Lower leg skin (tissue), 4 donors: ENCODE data around the gene ARMC5. TPM values are rescaled to one million over a fixed set of nuclear protein-coding genes. Genes with fewer than 3 reads are reported as not detected.

Experiments used
- DNase-seq, 2 donors: peaks; one replicate each; pipeline ENCODE4 v3.0.0-alpha.2; 2019; ENCODE audit warnings: low spot score in 2 of 2
- H3K4me3 ChIP-seq: fragments of 200-600 bp; sonication (generic); 2 replicates; pipeline ENCODE4 v1.5.1; 2017; ENCODE audit warnings: mild to moderate bottlenecking, low read depth; ENCODE audit not compliant: poor library complexity, severe bottlenecking
- POLR2A ChIP-seq, 2 donors: fragments of 450-650 bp; IDR thresholded peaks; one replicate each; pipeline ENCODE4 v1.6.1; 2016 to 2017; ENCODE audit warnings: antibody characterized with exemption in 2 of 2, mild to moderate bottlenecking in 1 of 2, moderate library complexity in 1 of 2
- WGBS, 2 donors: methylation state at CpG; one replicate each; pipeline ENCODE4 v1.1.5; 2018; 5-methylcytosine and 5-hydroxymethylcytosine counted together
- intact Hi-C: fragments of 100-400 bp; cut with DNase I; formaldehyde crosslinking; loops from one replicate; pipeline ENCODE4 v1.15.0; 2023; ENCODE audit warnings: low total_unique reads
- total RNA-seq, 4 donors: library from RNA; depleted of rRNA; stranded (reverse); fragments of >200 nt; gene quantifications; one replicate each; pipeline ENCODE4 v1.1.0, GENCODE V29; 2016
- TF ChIP-seq, protein P1 (sequence below), 3 donors: fragments of 450-650 bp; IDR thresholded peaks; one replicate each; pipeline ENCODE4 v1.5.1; 2016; ENCODE audit warnings: antibody characterized with exemption in 3 of 3, mild to moderate bottlenecking in 3 of 3, moderate library complexity in 2 of 3

Gene ARMC5
- total RNA-seq, 4 donors from 2014 or later: 11.2 to 13.8 (median 13.3) TPM

DNA sequence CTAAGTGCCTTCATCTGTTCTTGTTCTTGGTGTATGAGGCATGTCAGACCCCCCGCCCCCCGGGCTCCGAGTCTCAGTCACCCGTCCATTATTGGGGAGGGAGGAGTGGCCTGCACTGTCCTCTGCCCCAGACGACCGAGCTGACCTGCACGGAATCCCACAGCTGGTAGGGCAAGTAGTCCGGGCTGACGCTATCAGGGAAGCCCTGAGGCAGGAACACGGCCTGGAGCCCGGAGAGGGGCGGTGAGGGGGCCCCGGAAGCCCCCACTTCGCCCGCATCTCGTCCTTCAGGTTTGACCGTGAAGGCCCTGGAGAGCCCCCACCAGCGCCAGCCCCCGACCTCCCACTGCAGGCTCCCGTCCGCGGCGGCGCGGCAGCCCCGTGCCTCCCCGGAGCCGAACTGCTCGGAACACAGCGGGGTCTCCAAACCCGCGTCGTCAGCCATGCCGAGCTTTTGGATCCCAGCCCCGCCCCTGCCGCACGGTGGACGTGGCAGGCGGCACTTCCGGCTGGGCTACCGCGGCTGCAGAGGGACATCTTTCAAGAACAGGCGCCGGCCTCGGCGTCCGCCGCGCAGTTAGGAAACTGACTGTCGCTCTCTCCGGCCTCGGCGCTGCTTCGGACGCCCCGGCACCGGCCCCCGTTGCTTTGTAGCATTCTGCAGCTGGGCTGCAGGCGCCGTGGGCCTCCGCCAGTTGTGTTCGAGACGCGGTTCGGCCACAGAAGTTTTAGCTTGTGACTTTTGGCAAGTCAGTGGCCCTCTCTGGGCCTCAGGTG is 48.8 kb downstream of the ARMC5 start, which contains the start of gene RUSF1:
RUSF1 (minus strand) TSS at position 463 of the 777 bp plus-strand sequence; CDS start at position 445, 18 bp downstream.
- TF ChIP-seq, protein P1, sequence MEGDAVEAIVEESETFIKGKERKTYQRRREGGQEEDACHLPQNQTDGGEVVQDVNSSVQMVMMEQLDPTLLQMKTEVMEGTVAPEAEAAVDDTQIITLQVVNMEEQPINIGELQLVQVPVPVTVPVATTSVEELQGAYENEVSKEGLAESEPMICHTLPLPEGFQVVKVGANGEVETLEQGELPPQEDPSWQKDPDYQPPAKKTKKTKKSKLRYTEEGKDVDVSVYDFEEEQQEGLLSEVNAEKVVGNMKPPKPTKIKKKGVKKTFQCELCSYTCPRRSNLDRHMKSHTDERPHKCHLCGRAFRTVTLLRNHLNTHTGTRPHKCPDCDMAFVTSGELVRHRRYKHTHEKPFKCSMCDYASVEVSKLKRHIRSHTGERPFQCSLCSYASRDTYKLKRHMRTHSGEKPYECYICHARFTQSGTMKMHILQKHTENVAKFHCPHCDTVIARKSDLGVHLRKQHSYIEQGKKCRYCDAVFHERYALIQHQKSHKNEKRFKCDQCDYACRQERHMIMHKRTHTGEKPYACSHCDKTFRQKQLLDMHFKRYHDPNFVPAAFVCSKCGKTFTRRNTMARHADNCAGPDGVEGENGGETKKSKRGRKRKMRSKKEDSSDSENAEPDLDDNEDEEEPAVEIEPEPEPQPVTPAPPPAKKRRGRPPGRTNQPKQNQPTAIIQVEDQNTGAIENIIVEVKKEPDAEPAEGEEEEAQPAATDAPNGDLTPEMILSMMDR (IDR thresholded peaks at IDR 0.05): no peak
- peak in 1 of 2 donors; percentile 40 for TF ChIP-seq POLR2A (IDR thresholded peaks at IDR 0.05)
- intact Hi-C loops: no loop called here
- DNase-seq: peak; percentile 87 to 98
- 0% methylated on average over 33 to 34 of the region's 65 CpGs for WGBS, 2 donors
- H3K4me3 ChIP-seq: peak within 1 kb of the TSS; percentile 95

DNA sequence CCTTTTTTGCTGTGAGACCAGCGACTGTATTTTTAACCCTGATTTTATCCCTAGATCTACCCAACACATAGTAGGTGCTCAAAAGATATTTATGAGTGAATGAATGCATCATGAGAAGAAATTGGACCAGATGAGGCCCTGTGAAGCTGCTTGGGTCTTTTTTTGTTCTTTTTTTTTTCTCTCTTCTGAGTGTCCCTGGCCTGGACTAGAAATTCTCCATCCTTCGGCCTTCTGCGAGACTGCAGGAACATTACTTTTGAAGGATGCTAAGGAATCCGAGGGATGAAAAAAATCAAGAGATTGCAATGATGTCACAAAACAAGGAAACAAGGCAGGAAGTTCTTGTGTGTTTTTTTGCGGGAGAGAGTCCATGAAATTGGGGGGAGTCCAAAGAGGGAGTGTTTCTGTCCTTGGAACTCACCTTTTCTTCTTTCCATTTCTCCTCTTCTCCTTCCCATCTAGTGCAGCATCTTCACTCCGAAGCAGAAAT is 49.5 kb downstream of the ARMC5 start:
- intact Hi-C loops: no loop called here
- TF ChIP-seq, protein P1 (IDR thresholded peaks at IDR 0.05): no peak
- TF ChIP-seq POLR2A (IDR thresholded peaks at IDR 0.05): no peak
- no peak for DNase-seq
- WGBS, 2 donors: 10 to 12% methylated on average over 6 of the region's 6 CpGs
- H3K4me3 ChIP-seq: peak overlapping the region; percentile 95

DNA sequence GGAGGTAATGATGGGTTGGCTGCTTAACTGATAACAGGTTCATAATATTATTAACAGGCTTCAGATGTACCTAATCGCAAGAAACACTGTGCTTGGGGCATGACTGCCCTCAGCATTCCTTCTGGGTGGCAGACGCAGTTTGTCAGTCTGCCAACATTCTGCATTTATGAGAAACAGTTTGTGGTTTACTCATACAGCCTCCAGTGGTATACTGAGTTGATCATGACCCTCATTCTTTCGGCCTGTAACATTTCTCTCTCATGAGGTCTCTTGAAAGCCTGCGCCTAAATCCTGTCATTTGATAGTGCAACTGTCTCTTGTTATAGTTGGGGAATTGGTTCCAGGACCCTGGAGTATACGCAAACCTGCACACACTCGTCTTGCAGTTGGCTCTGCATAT is 53.8 kb downstream of the ARMC5 start:
- 42 to 49% methylated on average over 6 of the region's 6 CpGs for WGBS, 2 donors
- intact Hi-C loops: no loop called here
- TF ChIP-seq, protein P1 (IDR thresholded peaks at IDR 0.05): no peak
- TF ChIP-seq POLR2A (IDR thresholded peaks at IDR 0.05): no peak
- no peak for DNase-seq
- H3K4me3 ChIP-seq: no peak overlapping the region

DNA sequence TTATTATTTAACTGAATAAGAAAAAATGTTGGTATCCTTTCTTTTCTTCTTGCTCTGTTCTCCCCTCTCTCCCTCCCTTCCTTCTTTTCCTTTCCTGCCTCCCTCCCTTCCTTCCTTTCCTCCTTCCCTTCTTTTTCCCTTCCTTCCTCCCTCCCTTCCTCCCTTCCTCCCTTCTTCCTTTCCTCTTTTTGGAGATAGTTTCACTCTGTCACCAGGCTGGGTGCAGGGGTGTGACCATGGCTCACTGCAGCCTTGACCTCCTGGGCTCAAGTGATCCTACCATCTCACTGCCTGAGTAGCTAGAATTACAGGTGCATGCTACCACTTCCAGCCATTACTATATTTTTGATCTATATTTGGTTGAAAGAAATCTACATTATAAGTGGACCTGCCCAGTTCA is 54.6 kb downstream of the ARMC5 start:
- DNase-seq: no peak
- intact Hi-C loops: no loop called here
- TF ChIP-seq, protein P1 (IDR thresholded peaks at IDR 0.05): no peak
- no peak for TF ChIP-seq POLR2A (IDR thresholded peaks at IDR 0.05)
- H3K4me3 ChIP-seq: no peak overlapping the region

Other genes with a start within 250 kb of the ARMC5 start
- gene TRIM72, start 245.4 kb upstream of the ARMC5 start, total RNA-seq: under 1 TPM in 1 of 4 donors, not detected in 3; 0.19 TPM
- 10 to 100 TPM in 3 of 4 donors, 1 to 10 TPM in 1; 4.8 to 17.5 (median 12.9) TPM for gene PYDC1, start 242.4 kb upstream of the ARMC5 start, total RNA-seq
- gene ITGAM, start 199.5 kb upstream of the ARMC5 start, total RNA-seq: 1 to 10 TPM; 1.5 to 7.7 (median 4.1) TPM
- gene ITGAX, start 104.3 kb upstream of the ARMC5 start, total RNA-seq: 1 to 10 TPM in 2 of 4 donors, under 1 TPM in 2; 0.30 to 3.3 (median 1.1) TPM
- not detected for gene ITGAD, start 66.2 kb upstream of the ARMC5 start, total RNA-seq
- gene COX6A2, start 31.1 kb upstream of the ARMC5 start, total RNA-seq: not detected
- gene ZNF843, start 16.7 kb upstream of the ARMC5 start, total RNA-seq: 1 to 10 TPM; 1.2 to 1.7 (median 1.6) TPM
- 10 to 100 TPM; 15.1 to 34.1 (median 22.7) TPM for gene TGFB1I1, start 12.7 kb downstream of the ARMC5 start, total RNA-seq
- gene SLC5A2, start 23.6 kb downstream of the ARMC5 start, total RNA-seq: under 1 TPM; 0.17 to 0.27 (median 0.21) TPM
- 10 to 100 TPM; 50.5 to 56.4 (median 52.7) TPM for gene RUSF1, start 48.9 kb downstream of the ARMC5 start, total RNA-seq
- gene AHSP, start 68.4 kb downstream of the ARMC5 start, total RNA-seq: not detected